ENCODE measurements around the gene TMEM150B.

Gene TMEM150B

GRCh38 chr19:55352040-55352439, 26.9 kb upstream of the TMEM150B start:
- no peak overlapping the region for H3K4me3 ChIP-seq (ENCODE audit: low read depth, low read length, poor library complexity, severe bottlenecking)
- H3K79me2 ChIP-seq (ENCODE audit: insufficient read depth, low read length) = no peaks in the 10 kb centered on the region
- no peaks in the 10 kb centered on the region for H3K9me3 ChIP-seq (ENCODE audit: low read length)
- H3K9me2 ChIP-seq (ENCODE audit: low read depth, low read length) = no peaks in the 10 kb centered on the region
- no peak overlapping the region for H3K4me2 ChIP-seq (ENCODE audit: low read length)
- H3K4me1 ChIP-seq (ENCODE audit: insufficient read depth, low read length, severe bottlenecking) = peaks cover 7% of the 10 kb centered on the region
- H4K20me1 ChIP-seq (ENCODE audit: insufficient read depth, low read length) = no peaks in the 10 kb centered on the region
- TF ChIP-seq EZH2 (IDR thresholded peaks at IDR 0.05; ENCODE audit: borderline replicate concordance, low read length) (no peak), CTCF (IDR thresholded peaks at IDR 0.05; ENCODE audit: low read length) (no peak)
- H3K27me3 ChIP-seq (ENCODE audit: insufficient read depth, low read length) = peaks cover 7% of the 10 kb centered on the region
- H3F3A ChIP-seq (ENCODE audit: insufficient read depth, low read length) = no peaks in the 10 kb centered on the region
- H3K9ac ChIP-seq (ENCODE audit: low read length) = no peak overlapping the region
- H2AFZ ChIP-seq (ENCODE audit: low read length) = no peak overlapping the region
- H3K27ac ChIP-seq (ENCODE audit: low read depth, low read length, poor library complexity, severe bottlenecking) = no peak overlapping the region
- peaks cover 3% of the 10 kb centered on the region for H3K36me3 ChIP-seq (ENCODE audit: insufficient read depth, low read length)

GRCh38 chr19:55350620-55351315, 25.6 kb upstream of the TMEM150B start:
- H3K27ac ChIP-seq (ENCODE audit: low read depth, low read length, poor library complexity, severe bottlenecking) = no peak overlapping the region
- H3K9ac ChIP-seq (ENCODE audit: low read length) = no peak overlapping the region
- no peaks in the 10 kb centered on the region for H3K79me2 ChIP-seq (ENCODE audit: insufficient read depth, low read length)
- no peaks in the 10 kb centered on the region for H3K9me2 ChIP-seq (ENCODE audit: low read depth, low read length)
- no peak overlapping the region for H3K4me2 ChIP-seq (ENCODE audit: low read length)
- peaks cover 6% of the 10 kb centered on the region for H3K36me3 ChIP-seq (ENCODE audit: insufficient read depth, low read length)
- H3K4me1 ChIP-seq (ENCODE audit: insufficient read depth, low read length, severe bottlenecking) = peaks cover 7% of the 10 kb centered on the region
- H4K20me1 ChIP-seq (ENCODE audit: insufficient read depth, low read length) = no peaks in the 10 kb centered on the region
- no peaks in the 10 kb centered on the region for H3K9me3 ChIP-seq (ENCODE audit: low read length)
- H3K4me3 ChIP-seq (ENCODE audit: low read depth, low read length, poor library complexity, severe bottlenecking) = no peak overlapping the region
- peaks cover 7% of the 10 kb centered on the region for H3K27me3 ChIP-seq (ENCODE audit: insufficient read depth, low read length)
- no peak overlapping the region for H2AFZ ChIP-seq (ENCODE audit: low read length)
- TF ChIP-seq EZH2 (IDR thresholded peaks at IDR 0.05; ENCODE audit: borderline replicate concordance, low read length) (no peak), CTCF (IDR thresholded peaks at IDR 0.05; ENCODE audit: low read length) (no peak)
- no peaks in the 10 kb centered on the region for H3F3A ChIP-seq (ENCODE audit: insufficient read depth, low read length)

- no peak overlapping the region for H3K27ac ChIP-seq (ENCODE audit: low read depth, low read length, poor library complexity, severe bottlenecking)
- H3K27me3 ChIP-seq (ENCODE audit: insufficient read depth, low read length) = peaks cover 7% of the 10 kb centered on the region
- TF ChIP-seq CTCF (IDR thresholded peaks at IDR 0.05; ENCODE audit: low read length) = no peak
- no peak for TF ChIP-seq EZH2 (IDR thresholded peaks at IDR 0.05; ENCODE audit: borderline replicate concordance, low read length)
- no peak overlapping the region for H3K4me2 ChIP-seq (ENCODE audit: low read length)
- H3F3A ChIP-seq (ENCODE audit: insufficient read depth, low read length) = no peaks in the 10 kb centered on the region
- H3K9ac ChIP-seq (ENCODE audit: low read length) = no peak overlapping the region
- peaks cover 4% of the 10 kb centered on the region for H3K4me1 ChIP-seq (ENCODE audit: insufficient read depth, low read length, severe bottlenecking)
- no peaks in the 10 kb centered on the region for H3K9me3 ChIP-seq (ENCODE audit: low read length)
- H2AFZ ChIP-seq (ENCODE audit: low read length) = no peak overlapping the region
- H3K9me2 ChIP-seq (ENCODE audit: low read depth, low read length) = no peaks in the 10 kb centered on the region
- H3K36me3 ChIP-seq (ENCODE audit: insufficient read depth, low read length) = peaks cover 6% of the 10 kb centered on the region
- H3K4me3 ChIP-seq (ENCODE audit: low read depth, low read length, poor library complexity, severe bottlenecking) = no peak overlapping the region
- no peaks in the 10 kb centered on the region for H3K79me2 ChIP-seq (ENCODE audit: insufficient read depth, low read length)
- H4K20me1 ChIP-seq (ENCODE audit: insufficient read depth, low read length) = no peaks in the 10 kb centered on the region
These were observed 23.3 kb upstream of the TMEM150B start for GRCh38 chr19:55348317-55349034.

All from OCI-LY1 (cell line).